Measurements from ENCODE around the gene CLINT1. TPM values are rescaled to one million over a fixed set of nuclear protein-coding genes. Genes with fewer than 3 reads are reported as not detected.

The CLINT1 gene
- total and polyA plus RNA-seq, 2 donors, result 44.7 to 54.1 TPM

Other genes with a start within 250 kb of the CLINT1 start
- gene SOX30, start 206.7 kb downstream of the CLINT1 start, total RNA-seq, result 0.24 TPM
- gene SOX30, start 206.7 kb downstream of the CLINT1 start, polyA plus RNA-seq, result 0.16 TPM
- gene C5orf52, start 187.6 kb downstream of the CLINT1 start, total RNA-seq, result not detected
- not detected for gene C5orf52, start 187.6 kb downstream of the CLINT1 start, polyA plus RNA-seq
- 14.8 TPM for gene THG1L, start 127.7 kb downstream of the CLINT1 start, total RNA-seq
- 16.7 TPM for gene THG1L, start 127.7 kb downstream of the CLINT1 start, polyA plus RNA-seq
- 2.7 TPM for gene LSM11, start 115.4 kb downstream of the CLINT1 start, total RNA-seq
- 1.8 TPM for gene LSM11, start 115.4 kb downstream of the CLINT1 start, polyA plus RNA-seq